ENCODE measurements around the gene ARMC3. TPM values are rescaled to one million over a fixed set of nuclear protein-coding genes. Genes with fewer than 3 reads are reported as not detected.

ARMC3 gene
- polyA plus RNA-seq, 2 of the 4 experiments (the other 2 are of a cell fraction) = 0.09 to 0.59 TPM

GRCh38 chr10:23024002-23024401, 96.1 kb downstream of the ARMC3 start:
- H3K4me3 ChIP-seq = no peak overlapping the region
- no peak for ATAC-seq
- POLR2A ChIA-PET = no interaction called here

DNA sequence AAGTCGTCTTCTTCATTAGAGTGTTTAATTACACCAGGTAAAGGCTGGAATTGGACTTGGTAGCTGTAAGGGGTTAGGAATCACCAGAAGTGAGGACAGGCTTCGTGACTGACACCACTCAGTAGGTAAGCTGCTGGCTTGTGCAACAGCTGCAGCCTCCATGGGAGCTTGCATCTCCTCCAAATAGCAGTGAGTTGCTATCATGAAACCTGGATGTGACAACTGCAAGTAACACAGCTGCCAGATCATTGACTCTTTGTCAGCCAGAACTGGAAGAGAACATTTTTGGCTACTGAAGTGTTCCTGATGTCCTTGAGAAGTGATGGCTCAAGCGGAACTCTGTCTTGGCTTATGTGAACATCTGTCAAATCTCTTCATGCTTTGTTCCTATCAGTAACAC, 103.5 kb downstream of the ARMC3 start:
- POLR2A ChIA-PET = no interaction called here
- Histone ChIP-seq H3K4me1 (no peaks in the 10 kb centered on the region), H3K27ac (no peak overlapping the region), H3K4me2 (no peak overlapping the region), H3K4me3 (no peak overlapping the region), H3K9me3 (no peaks in the 10 kb centered on the region)
- CTCF ChIA-PET = no interaction called here
- 29% methylated on average over 3 of the region's 3 CpGs for WGBS (ENCODE audit: missing lambda C conversion rate)
- FAIRE-seq = no peak
- no peak for ATAC-seq
- no peak for TF ChIP-seq RCOR1 (IDR thresholded peaks at IDR 0.05; ENCODE audit: low read depth, low read length)
- TF ChIP-seq BCL3 (IDR thresholded peaks at IDR 0.05) = no peak
- no peak for TF ChIP-seq FOXS1 (CRISPR knock-in tag; IDR thresholded peaks at IDR 0.05)
- no peak for TF ChIP-seq ZNF302 (CRISPR knock-in tag; IDR thresholded peaks at IDR 0.05)
- TF ChIP-seq POLR2A (IDR thresholded peaks at IDR 0.05; ENCODE audit: low read length) = no peak
- no peak for TF ChIP-seq CBX2 (IDR thresholded peaks at IDR 0.05; ENCODE audit: borderline replicate concordance, low read depth)
- no peak for TF ChIP-seq CHD4 (IDR thresholded peaks at IDR 0.05; ENCODE audit: borderline replicate concordance)
- no peak for TF ChIP-seq MAX (IDR thresholded peaks at IDR 0.05)
- TF ChIP-seq NFE2L2 (conservative IDR thresholded peaks at IDR 0.05; ENCODE audit: low read length) = no peak
- TF ChIP-seq MAZ (IDR thresholded peaks at IDR 0.05; ENCODE audit: borderline replicate concordance, low read depth, low read length) = no peak
- TF ChIP-seq SREBF2 (IDR thresholded peaks at IDR 0.05) = no peak
- no peak for TF ChIP-seq ATOH8 (CRISPR knock-in tag; IDR thresholded peaks at IDR 0.05; ENCODE audit: low read depth)
- no peak for DNase-seq (ENCODE audit: low read depth in 1 of 2, low spot score in 1 of 2)

More at GRCh38 chr10:23024002-23024401, 96.1 kb downstream of the ARMC3 start:
- no peak overlapping the region for H3K4me2 ChIP-seq
- DNase-seq (ENCODE audit: low read depth in 1 of 2, low spot score in 1 of 2) (no peak), FAIRE-seq (no peak)
- WGBS (ENCODE audit: missing lambda C conversion rate) = 1% methylated on average over 2 of the region's 2 CpGs
- CTCF ChIA-PET = no interaction called here
- H3K9me3 ChIP-seq = peaks cover 9% of the 10 kb centered on the region; the same call in 2 of the 3 replicates
- TF ChIP-seq EP300 (IDR thresholded peaks at IDR 0.05) (no peak), JUN (IDR thresholded peaks at IDR 0.05) (no peak), CHD2 (IDR thresholded peaks at IDR 0.05; ENCODE audit: low read length, partially characterized antibody) (no peak), MYC (IDR thresholded peaks at IDR 0.05; ENCODE audit: borderline replicate concordance, low read length) (no peak), POLR2AphosphoS2 (conservative IDR thresholded peaks at IDR 0.05; ENCODE audit: low read length) (no peak), ZC3H11A (IDR thresholded peaks at IDR 0.05) (no peak), JUNB (IDR thresholded peaks at IDR 0.05) (no peak), NFE2L2 (conservative IDR thresholded peaks at IDR 0.05; ENCODE audit: low read length) (no peak)
- TF ChIP-seq, protein P1, sequence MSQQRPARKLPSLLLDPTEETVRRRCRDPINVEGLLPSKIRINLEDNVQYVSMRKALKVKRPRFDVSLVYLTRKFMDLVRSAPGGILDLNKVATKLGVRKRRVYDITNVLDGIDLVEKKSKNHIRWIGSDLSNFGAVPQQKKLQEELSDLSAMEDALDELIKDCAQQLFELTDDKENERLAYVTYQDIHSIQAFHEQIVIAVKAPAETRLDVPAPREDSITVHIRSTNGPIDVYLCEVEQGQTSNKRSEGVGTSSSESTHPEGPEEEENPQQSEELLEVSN (IDR thresholded peaks at IDR 0.05; ENCODE audit: borderline replicate concordance, low read depth) = no peak
- no peak overlapping the region for H3K27ac ChIP-seq
- H3K4me1 ChIP-seq = no peaks in the 10 kb centered on the region

DNA sequence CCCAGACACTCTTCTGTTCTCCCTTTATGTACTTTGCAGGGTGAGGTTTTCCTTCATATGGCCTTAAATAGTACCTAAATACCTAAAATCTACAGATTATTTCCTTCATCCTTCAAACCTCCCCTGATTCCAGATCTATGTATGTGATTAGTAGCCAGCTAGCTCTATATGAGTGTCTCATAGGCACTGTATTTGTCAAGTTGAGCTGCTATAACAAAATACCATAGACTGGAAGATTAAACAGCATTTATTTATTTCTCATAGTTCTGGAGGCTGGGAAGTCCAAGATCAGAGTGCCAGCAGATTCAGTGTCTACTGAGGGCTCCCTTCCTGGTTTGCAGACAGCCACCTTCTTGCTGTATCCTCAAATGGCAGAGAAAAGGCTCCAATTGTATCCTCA, 106.9 kb downstream of the ARMC3 start:
- no peak for ATAC-seq
- ChIA-PET POLR2A (no interaction called here), CTCF (interaction anchor here (1.8 to 2.8 kb wide), 2 partner anchors 8 to 15 kb away, joined by 6 to 8 read pairs; no protein-coding TSS in a partner anchor)
- TF ChIP-seq MYC (IDR thresholded peaks at IDR 0.05; ENCODE audit: borderline replicate concordance, low read length) (no peak), JUNB (IDR thresholded peaks at IDR 0.05) (no peak), POLR2AphosphoS2 (conservative IDR thresholded peaks at IDR 0.05; ENCODE audit: low read length) (no peak), ZFP36 (IDR thresholded peaks at IDR 0.05; ENCODE audit: borderline replicate concordance, partially characterized antibody) (no peak), SMC3 (IDR thresholded peaks at IDR 0.05) (no peak), ATOH8 (CRISPR knock-in tag; IDR thresholded peaks at IDR 0.05; ENCODE audit: low read depth) (no peak), HEYL (CRISPR knock-in tag; IDR thresholded peaks at IDR 0.05) (no peak), RFX5 (IDR thresholded peaks at IDR 0.05) (no peak), NPAS2 (CRISPR knock-in tag; IDR thresholded peaks at IDR 0.05; ENCODE audit: borderline replicate concordance) (no peak), NFE2L2 (conservative IDR thresholded peaks at IDR 0.05; ENCODE audit: low read length) (no peak), ZNF302 (CRISPR knock-in tag; IDR thresholded peaks at IDR 0.05) (no peak), ZSCAN20 (CRISPR knock-in tag; IDR thresholded peaks at IDR 0.05) (no peak), TP53 (CRISPR knock-in tag; IDR thresholded peaks at IDR 0.05) (no peak), MAX (IDR thresholded peaks at IDR 0.05) (no peak)
- DNase-seq (ENCODE audit: low read depth in 1 of 2, low spot score in 1 of 2) = no peak
- Histone ChIP-seq H3K4me3 (no peak overlapping the region), H3K9me3 (no peaks in the 10 kb centered on the region), H3K27ac (no peak overlapping the region), H3K4me2 (no peak overlapping the region), H3K4me1 (no peaks in the 10 kb centered on the region)
- no peak for FAIRE-seq
